Osteoblast (primary cell): ENCODE data around the gene HS3ST2. TPM values are rescaled to one million over a fixed set of nuclear protein-coding genes. Genes with fewer than 3 reads are reported as not detected.

Experiments
- DNase-seq: peaks from one replicate; pipeline ENCODE4 v3.0.0; 2011; ENCODE audit warnings: low spot score, mixed read lengths; ENCODE audit not compliant: insufficient read length; ENCODE audit errors: missing footprints
- H2AFZ ChIP-seq: 2 replicates; pipeline ENCODE4 v1.6.0; 2011; ENCODE audit warnings: mild to moderate bottlenecking, low read length
- H3K27ac ChIP-seq: 2 replicates; pipeline ENCODE4 v1.5.1; 2011; ENCODE audit warnings: mild to moderate bottlenecking, low read depth, low read length, moderate library complexity
- H3K27me3 ChIP-seq: 2 replicates; pipeline ENCODE4 v1.6.0; 2012; ENCODE audit warnings: mild to moderate bottlenecking, control low read depth, inconsistent platforms, low read length, moderate library complexity; ENCODE audit not compliant: insufficient read depth
- H3K36me3 ChIP-seq: 2 replicates; pipeline ENCODE4 v1.5.1; 2011; ENCODE audit warnings: mild to moderate bottlenecking, low read length, control low read depth, moderate library complexity; ENCODE audit not compliant: insufficient read depth
- H3K4me1 ChIP-seq: 2 replicates; pipeline ENCODE4 v1.5.1; 2011; ENCODE audit warnings: mild to moderate bottlenecking, low read length, control low read depth, moderate library complexity; ENCODE audit not compliant: insufficient read depth
- H3K4me2 ChIP-seq: 2 replicates; pipeline ENCODE4 v1.6.0; 2011; ENCODE audit warnings: mild to moderate bottlenecking, low read length; ENCODE audit not compliant: insufficient read depth
- H3K4me3 ChIP-seq: fragments of 200-600 bp; sonication (generic); 3 replicates; pipeline ENCODE4 v1.5.1; 2012; ENCODE audit warnings: mild to moderate bottlenecking, low read length, inconsistent platforms; ENCODE audit not compliant: insufficient read depth
- H3K79me2 ChIP-seq: 2 replicates; pipeline ENCODE4 v1.6.0; 2012; ENCODE audit warnings: mild to moderate bottlenecking, low read length, control low read depth, inconsistent platforms; ENCODE audit not compliant: insufficient read depth
- H3K9me3 ChIP-seq: 2 replicates; pipeline ENCODE4 v1.5.1; 2011; ENCODE audit warnings: low read depth, low read length, control low read depth
- H4K20me1 ChIP-seq: 2 replicates; pipeline ENCODE4 v1.6.0; 2012; ENCODE audit warnings: mild to moderate bottlenecking, low read length, control low read depth; ENCODE audit not compliant: insufficient read depth
- CTCF ChIP-seq: IDR thresholded peaks from 2 replicates; pipeline ENCODE4 v1.5.1; 2011; ENCODE audit warnings: mild to moderate bottlenecking, low read depth, low read length, moderate library complexity; ENCODE audit errors: extremely low read depth
- total RNA-seq: library from RNA; depleted of rRNA; stranded (reverse); fragments of >200 nt; gene quantifications from 2 replicates; pipeline ENCODE4 v1.2.3, GENCODE V29; 2012

Gene HS3ST2
- total RNA-seq, 1 donor = under 0.01 TPM

- no peak for TF ChIP-seq CTCF
- Histone ChIP-seq H3K36me3 (no peaks in the 10 kb centered on the region), H3K9me3 (no peaks in the 10 kb centered on the region), H3K4me2 (no peak overlapping the region), H4K20me1 (no peaks in the 10 kb centered on the region), H3K79me2 (no peaks in the 10 kb centered on the region), H3K4me3 (no peak overlapping the region), H3K27ac (no peak overlapping the region), H3K27me3 (no peaks in the 10 kb centered on the region), H3K4me1 (no peaks in the 10 kb centered on the region), H2AFZ (no peak overlapping the region)
- DNase-seq = no peak
Observed at GRCh38 chr16:22868593-22869224, 54.7 kb downstream of the HS3ST2 start.

- Histone ChIP-seq H3K4me3 (no peak overlapping the region), H3K4me2 (no peak overlapping the region), H4K20me1 (no peaks in the 10 kb centered on the region), H3K9me3 (no peaks in the 10 kb centered on the region), H3K27me3 (no peaks in the 10 kb centered on the region), H3K36me3 (no peaks in the 10 kb centered on the region), H3K79me2 (no peaks in the 10 kb centered on the region), H3K4me1 (no peaks in the 10 kb centered on the region), H2AFZ (no peak overlapping the region), H3K27ac (no peak overlapping the region)
- no peak for TF ChIP-seq CTCF
- DNase-seq = no peak
Observed at GRCh38 chr16:22871861-22872260, 57.9 kb downstream of the HS3ST2 start.

GRCh38 chr16:22874394-22874793 is 60.4 kb downstream of the HS3ST2 start:
- no peaks in the 10 kb centered on the region for H3K27me3 ChIP-seq

GRCh38 chr16:22878955-22879354 is 65.0 kb downstream of the HS3ST2 start:
- no peak overlapping the region for H3K27ac ChIP-seq
- no peaks in the 10 kb centered on the region for H4K20me1 ChIP-seq
- no peaks in the 10 kb centered on the region for H3K9me3 ChIP-seq
- peak; percentile 44 for DNase-seq
- H3K27me3 ChIP-seq = no peaks in the 10 kb centered on the region
- no peak overlapping the region for H2AFZ ChIP-seq
- no peaks in the 10 kb centered on the region for H3K36me3 ChIP-seq
- no peak overlapping the region for H3K4me3 ChIP-seq
- no peaks in the 10 kb centered on the region for H3K79me2 ChIP-seq
- TF ChIP-seq CTCF = no peak
- no peaks in the 10 kb centered on the region for H3K4me1 ChIP-seq
- H3K4me2 ChIP-seq = no peak overlapping the region

More at GRCh38 chr16:22874394-22874793, 60.4 kb downstream of the HS3ST2 start:
- Histone ChIP-seq H3K4me2 (no peak overlapping the region), H3K36me3 (no peaks in the 10 kb centered on the region), H3K4me3 (no peak overlapping the region), H3K9me3 (no peaks in the 10 kb centered on the region), H3K27ac (no peak overlapping the region), H3K4me1 (no peaks in the 10 kb centered on the region), H4K20me1 (no peaks in the 10 kb centered on the region), H3K79me2 (no peaks in the 10 kb centered on the region), H2AFZ (no peak overlapping the region)
- no peak for TF ChIP-seq CTCF
- no peak for DNase-seq
